Erythroblast (primary cell): Measurements from ENCODE around the gene CA10.

ENCODE experiments used
- GATA1 ChIP-seq: IDR thresholded peaks from 2 replicates; pipeline ENCODE4 v1.6.1; 2011; ENCODE audit warnings: low read depth, mild to moderate bottlenecking, control low read depth, low read length, moderate library complexity
- POLR2A ChIP-seq: IDR thresholded peaks from 2 replicates; pipeline ENCODE4 v1.6.1; 2011; ENCODE audit warnings: mild to moderate bottlenecking, low read length

DNA sequence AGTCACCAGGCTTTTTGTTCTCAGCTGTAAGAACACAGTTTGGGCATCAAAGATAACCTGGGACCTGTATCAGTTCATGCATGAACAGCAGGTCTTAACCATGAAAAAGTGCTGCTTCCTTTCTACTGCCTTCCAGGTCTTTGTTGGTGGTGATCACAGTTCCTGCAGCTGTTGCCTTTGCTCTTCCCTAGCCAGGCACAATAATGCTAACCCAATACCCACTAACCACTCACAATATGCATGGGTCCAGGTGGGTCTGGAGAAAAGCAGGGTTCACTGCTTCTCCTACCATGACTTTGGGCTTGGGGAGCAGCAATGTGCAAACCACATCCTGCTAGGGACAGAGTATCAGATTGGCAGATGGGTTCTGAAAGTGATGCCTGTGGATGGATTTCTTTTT is 501.3 kb downstream of the CA10 start:
- no peak for TF ChIP-seq POLR2A
- no peak for TF ChIP-seq GATA1
